Renal cortical epithelial cell (primary cell): ENCODE measurements around the gene CHD6. TPM values are rescaled to one million over a fixed set of nuclear protein-coding genes. Genes with fewer than 3 reads are reported as not detected.

Experiments
- DNase-seq: peaks from one replicate; pipeline ENCODE4 v3.0.0-alpha.2; 2011; ENCODE audit warnings: low read depth
- total RNA-seq: library from RNA; depleted of rRNA; stranded (reverse); fragments of >200 nt; gene quantifications from 2 replicates; pipeline ENCODE4 v1.2.3, GENCODE V29; 2014

Gene CHD6
- total RNA-seq, 1 donor from 2014 or later = 45.5 TPM

- DNase-seq = no peak
Measured at GRCh38 chr20:41373251-41373783, 244.9 kb downstream of the CHD6 start.

GRCh38 chr20:41371371-41371770 is 246.8 kb downstream of the CHD6 start:
- no peak for DNase-seq

DNA sequence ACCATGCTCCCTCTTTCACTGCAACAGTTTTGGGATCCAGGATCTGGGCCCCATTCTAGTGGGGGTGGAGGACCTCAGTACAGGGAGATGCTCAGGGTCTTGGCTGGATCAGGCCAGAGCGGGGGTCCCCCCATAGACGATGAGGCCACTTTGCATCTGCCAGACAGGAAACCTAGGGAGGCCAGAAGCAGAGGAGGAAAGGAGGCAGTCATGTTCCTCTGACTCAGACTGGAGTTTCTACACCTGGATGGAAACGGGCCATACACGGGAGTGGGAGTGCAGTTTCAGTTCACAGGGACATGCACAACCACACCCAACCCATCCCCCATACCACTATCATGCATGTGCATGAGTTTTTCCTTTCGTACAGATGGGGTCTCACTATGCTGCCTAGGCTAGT is 248.0 kb downstream of the CHD6 start:
- DNase-seq = no peak

- no peak for DNase-seq
Measured at GRCh38 chr20:41369673-41370072, 248.5 kb downstream of the CHD6 start.

GRCh38 chr20:41367956-41368355 is 250.2 kb downstream of the CHD6 start:
- DNase-seq = no peak

- no peak for DNase-seq
Measured at GRCh38 chr20:41367393-41367695, 250.8 kb downstream of the CHD6 start.

DNA sequence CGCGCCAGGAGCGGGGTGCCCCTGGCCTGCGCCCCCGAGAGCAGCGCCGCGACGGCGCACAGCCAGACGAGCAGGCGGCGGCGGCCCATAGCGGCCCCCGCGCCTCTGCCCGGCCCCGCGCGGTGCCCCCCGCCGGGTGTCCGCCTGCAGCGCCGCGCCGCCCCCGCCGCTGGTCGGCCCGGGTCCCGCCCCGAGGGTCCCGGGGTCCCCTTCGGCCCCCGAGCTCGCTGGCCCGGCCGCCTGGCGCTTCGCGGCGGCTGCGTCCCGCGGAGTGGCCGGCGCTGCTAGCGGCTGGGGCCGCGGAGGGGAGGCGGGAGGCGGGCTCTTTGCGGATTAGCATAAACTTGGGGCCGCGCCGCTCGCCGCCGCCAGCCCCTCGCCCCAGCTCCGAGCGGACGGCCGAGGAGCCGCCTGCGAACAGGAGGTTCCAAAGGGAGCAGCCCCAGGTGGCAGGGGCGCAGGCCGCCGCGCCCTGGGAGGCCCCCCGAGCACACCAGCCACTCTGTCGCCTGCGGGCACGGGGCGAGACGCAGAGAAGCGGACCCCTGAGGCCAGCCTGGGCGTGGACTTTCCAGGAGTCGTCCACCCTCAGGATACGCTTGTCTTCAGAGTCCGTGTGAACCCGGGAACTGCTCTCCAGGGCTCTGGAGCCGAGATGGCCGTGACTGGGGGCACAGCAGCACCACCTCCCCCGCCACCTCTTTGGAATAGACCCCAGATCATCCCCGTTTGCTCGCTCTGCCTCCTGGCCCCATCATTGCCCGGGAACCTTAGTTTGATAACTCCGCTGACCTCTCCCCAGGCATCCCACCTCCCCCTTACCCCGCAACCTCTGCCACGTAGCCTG is 251.4 kb downstream of the CHD6 start, which contains the start of gene EMILIN3:
TSS of gene EMILIN3 (minus strand) at position 273 of the 847 bp plus-strand sequence. CDS start at position 89, 184 bp downstream.
- no peak for DNase-seq

DNA sequence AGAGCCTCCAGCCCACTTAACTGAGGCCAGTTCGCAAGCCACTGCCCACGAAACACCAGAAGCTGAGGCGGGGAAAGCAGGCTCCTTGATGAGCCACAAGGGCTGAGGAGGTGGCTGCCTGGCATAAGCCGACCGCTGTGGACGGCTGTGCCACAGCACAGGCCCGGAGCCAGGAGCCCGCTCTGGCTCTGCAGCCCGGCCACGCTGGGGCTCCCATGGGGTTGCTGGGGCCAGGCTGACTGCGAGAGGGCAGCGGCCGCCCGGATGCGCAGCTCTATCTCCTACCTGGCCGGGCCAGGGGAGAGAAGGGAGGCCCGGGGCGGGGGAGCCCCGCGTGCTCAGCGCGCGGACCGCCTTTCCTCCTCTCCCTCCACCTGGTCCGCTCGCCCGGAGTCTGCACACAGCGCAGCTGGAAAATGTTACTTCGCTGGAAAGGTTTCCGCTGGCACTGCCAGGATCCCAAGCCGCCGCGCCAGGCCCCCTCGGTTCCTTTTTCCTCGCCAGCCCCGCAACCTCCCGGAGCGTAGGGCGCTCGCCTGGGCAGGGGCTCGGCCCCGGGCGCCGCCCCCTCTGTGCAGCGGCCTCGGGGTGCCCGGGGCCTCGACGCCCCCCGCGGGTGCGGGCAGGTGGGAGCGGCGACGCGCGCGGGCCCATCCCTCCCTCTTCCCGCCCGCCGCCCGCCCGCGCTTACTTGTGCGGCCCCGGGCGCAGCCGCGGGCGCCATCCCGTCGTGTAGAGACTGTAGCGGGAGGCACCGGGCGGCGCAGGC is 252.2 kb downstream of the CHD6 start:
- no peak for DNase-seq

GRCh38 chr20:41364967-41365765 is 253.0 kb downstream of the CHD6 start:
- DNase-seq = no peak

DNA sequence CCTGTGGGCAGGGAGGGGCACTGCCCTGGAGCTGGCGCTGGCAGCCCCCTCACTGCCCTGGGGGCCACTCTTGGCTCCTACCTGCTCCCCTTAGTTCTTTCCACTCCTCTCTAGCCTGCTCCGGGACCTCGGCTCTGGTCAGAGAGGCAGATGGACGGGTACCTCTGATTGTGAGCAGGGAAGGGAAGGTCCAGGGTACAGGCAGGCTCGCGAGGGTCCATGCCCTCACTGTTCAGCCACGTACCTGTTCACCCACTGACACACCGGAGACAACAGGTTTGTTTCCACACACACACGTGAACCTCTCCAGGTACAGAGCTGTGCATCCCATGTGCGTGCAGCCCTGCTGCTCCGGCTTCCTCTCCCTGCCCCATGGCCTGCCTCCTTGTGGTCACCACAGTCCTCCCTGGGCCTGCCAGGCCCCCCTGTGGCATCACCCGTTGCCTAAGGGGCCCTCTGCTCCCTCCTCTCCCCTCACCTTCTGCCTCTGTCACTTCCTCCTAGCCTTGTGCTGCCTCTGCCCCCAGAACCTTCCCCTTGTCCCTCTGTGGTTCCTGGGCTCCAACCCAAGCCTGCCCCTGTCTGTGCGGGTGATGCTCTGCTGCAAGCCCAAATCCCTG is 253.8 kb downstream of the CHD6 start:
- DNase-seq = no peak

DNA sequence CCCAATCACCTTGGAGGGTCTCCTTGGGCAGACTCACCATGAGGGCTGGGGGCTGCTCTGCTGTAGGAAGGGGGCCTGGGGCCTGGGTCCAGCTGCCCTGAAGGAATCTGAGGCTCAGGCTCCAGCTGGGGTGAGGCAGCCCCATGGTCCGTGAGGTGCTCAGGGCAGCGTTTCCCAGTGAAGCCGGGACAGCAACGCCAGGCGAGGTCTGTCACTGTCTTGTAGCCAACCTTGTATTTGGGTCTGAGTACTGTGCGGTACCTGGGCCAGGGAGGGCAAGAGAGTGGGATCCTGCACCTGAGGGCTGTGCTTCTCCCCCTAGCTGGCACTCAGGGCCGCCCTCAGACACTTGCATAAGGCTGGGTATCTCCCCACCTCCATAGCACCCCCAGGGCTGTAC is 254.6 kb downstream of the CHD6 start:
- no peak for DNase-seq

DNA sequence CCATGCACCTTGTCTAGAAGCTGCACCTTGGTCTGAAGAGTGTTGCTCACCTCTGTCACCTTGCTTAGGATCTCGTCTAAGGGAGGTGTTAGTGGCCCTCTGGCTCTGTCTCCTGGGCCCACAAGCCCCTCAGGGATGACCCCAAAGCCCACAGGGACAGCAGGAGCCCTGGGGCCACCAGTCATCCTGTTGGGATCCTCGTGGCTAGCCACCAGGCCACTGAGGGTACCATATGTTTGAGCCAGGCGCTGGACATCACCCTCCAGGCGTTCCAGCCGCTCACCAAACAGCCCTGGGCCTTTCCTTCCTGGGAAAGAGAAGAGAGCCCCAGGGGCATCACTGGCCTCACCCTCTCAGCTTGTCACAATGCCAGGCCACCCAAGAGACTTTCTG is 255.4 kb downstream of the CHD6 start:
- no peak for DNase-seq

DNA sequence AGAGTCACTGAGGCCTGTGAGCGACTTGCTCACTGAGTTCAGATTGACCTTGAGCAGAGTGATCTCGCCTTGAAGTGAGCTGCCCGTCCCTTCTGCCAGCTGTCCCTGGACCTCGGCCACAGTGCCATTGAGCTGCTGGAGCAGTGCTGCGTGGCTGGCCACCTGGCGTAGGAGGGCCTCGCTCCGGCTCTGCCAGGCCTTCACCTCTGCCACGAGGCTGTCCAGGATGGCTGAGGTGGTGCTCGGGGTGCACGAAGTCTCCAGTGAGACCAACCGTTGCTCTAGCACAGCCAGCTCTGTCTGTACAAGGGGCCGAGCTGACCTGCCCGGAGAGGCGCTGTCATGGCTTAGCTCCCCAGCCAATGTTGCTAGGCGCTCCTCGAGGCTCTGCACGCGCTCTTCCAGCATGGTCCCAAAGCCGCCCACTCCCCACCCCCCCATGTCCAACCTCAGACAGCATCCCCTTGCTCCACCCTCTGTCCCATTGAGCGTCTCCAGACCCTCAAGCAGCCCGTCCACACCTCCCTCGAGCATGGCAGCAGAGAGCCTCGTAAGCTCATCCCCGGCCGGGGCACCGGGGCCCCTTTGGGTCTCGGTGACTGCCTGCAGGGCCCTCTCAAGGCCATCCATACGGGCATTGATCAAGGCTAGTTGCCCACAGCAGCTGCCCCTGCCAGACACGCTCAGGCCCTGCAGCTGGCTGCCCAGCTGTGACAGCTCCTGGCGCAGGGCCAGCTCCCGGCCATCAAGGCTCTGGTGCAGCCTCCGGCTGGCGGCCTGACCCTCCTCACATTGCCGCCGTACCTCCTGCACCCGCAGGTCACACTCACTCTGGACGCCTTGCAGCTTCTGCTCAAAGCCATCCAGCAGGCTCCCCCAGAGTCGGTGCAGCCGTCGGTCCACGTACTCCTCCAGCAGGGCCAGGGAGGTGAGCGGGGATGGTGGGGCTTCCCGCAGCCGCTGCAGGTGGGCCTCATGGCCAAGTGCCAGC is 256.1 kb downstream of the CHD6 start:
- no peak for DNase-seq

DNA sequence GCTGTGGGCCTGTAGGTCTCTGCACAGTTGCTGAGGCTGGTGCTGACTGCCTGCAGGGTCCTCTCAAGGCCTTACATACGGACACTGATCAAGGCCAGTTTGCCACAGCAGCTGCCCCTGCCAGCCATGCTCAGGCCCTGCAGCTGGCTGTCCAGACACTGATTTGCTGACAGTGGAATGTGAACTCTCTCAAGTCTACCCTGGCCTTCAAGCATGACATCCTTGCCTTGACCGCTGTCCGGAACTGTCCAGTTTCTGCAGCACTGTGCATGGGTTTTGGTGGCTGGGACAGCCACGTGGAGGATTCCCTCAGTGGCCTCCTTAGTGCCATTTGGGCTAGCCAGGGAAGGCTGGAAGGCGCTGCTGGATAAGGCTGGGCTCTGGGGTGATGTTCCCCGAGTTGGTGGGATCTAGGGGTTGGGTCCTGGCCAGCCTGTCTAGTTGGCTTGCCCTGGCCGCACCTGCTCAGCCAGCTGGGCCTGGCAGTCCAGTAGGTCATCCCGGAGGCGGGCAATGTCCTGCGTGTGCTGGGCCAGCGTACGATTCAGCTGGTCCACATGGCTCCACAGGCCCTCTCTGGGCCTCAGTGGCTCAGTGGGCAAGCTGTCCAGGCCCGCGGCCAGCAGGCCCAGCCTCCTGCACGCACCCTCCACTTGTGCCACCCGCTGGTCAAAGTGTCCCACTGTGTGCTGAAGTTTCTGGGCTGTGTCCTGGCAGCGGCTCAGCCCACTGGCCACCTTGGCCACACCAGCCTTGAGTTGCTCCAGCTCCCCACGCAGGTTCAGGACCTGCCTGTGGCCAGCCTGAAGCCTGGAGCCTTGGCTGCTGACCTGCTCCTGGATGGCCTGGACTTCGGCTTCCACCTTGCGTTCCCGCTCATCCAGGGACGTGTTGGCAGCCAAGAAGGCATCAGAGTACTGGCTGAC is 257.1 kb downstream of the CHD6 start:
- no peak for DNase-seq

DNA sequence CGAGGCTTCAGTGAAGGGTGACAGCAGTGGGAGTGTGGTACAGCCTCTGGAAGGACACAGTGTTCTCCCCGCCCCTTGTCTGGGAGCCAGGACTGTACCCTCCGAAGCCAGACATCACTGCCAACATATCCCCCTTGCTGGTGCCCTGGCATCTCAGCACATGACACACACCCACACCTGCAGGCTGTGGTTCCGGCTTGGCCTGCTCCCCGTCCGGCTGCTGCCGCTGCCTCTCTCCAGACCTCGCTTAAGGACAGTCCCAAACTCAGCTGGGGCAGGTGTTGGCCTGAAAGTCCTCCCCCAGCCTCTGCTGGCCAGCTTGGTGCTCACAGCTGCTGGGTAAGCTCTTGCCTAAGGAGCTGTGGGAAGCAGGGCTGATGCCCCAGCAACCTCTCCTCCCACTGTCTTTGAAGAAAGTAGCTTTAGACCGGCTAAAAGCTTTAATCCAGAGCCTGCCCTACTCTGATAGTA is 258.6 kb downstream of the CHD6 start:
- DNase-seq = no peak

- DNase-seq = no peak
Measured at GRCh38 chr20:41358717-41359116, 259.5 kb downstream of the CHD6 start.

DNA sequence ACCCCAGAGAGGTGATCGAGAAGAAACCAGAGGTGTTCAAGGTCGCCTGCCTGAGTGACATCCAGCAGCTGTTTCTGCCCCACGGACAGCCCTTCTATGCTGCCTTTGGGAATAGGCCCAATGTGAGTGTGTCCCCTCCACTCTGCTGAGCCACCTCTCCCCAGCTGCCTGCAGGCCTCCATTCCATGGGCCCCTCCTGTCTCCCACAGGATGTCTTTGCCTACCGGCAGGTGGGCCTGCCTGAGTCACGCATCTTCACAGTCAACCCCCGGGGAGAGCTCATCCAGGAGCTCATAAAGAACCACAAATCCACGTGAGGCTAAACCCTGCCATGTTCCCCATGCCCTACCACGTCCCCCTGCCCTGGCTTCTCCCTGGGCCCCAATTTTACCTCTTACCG is 259.9 kb downstream of the CHD6 start:
- no peak for DNase-seq

- no peak for DNase-seq
Measured at GRCh38 chr20:41357424-41358163, 260.6 kb downstream of the CHD6 start.
